IMR-90 (cell line): ENCODE data around the gene FAM78A. TPM values are rescaled to one million over a fixed set of nuclear protein-coding genes. Genes with fewer than 3 reads are reported as not detected.

Source experiments
- ATAC-seq: fragments of 200-7000 bp; cut with Tn5 transposase; 2 replicates; pipeline ENCODE4 v1.9.1; 2020; ENCODE audit warnings: low read depth, mild to moderate bottlenecking, moderate library complexity
- BruUV-seq: library from RNA; stranded (reverse); fragments of 400-500 nt; replicated peaks from 2 replicates; lab custom pipeline; 2021; lab: Mats Ljungman, UMichigan
- CTCF ChIA-PET: fragments of 300-600 bp; formaldehyde crosslinking; extraction: SDS; loops from one replicate; lab custom pipeline; 2021; ENCODE audit warnings: antibody characterized with exemption; lab: Yijun Ruan, JAX
- POLR2A ChIA-PET: fragments of 300-600 bp; sonication (Branson Sonifier 250); formaldehyde crosslinking; loops from one replicate; lab custom pipeline; 2022; ENCODE audit warnings: antibody characterized with exemption; ENCODE audit not compliant: unreplicated experiment; lab: Charles Lee
- DNase-seq: peaks from one replicate; pipeline ENCODE4 v3.0.0; 2013
- H2AFZ ChIP-seq: replicated peaks from 2 replicates; pipeline ENCODE3; 2013; ENCODE audit warnings: low read length, mild to moderate bottlenecking; ENCODE audit not compliant: poor library complexity
- H2AK5ac ChIP-seq: 2 replicates; pipeline ENCODE4 v1.6.1; 2013; ENCODE audit warnings: low read depth, low read length, inconsistent platforms
- H2AK9ac ChIP-seq: replicated peaks from 2 replicates; pipeline ENCODE3; 2013; ENCODE audit warnings: mild to moderate bottlenecking, low read depth, low read length, moderate library complexity; ENCODE audit not compliant: poor library complexity
- H2BK120ac ChIP-seq: 2 replicates; pipeline ENCODE4 v1.6.1; 2013; ENCODE audit warnings: low read depth, low read length, inconsistent platforms
- H2BK15ac ChIP-seq: 3 replicates; pipeline ENCODE4 v1.6.1; 2013; ENCODE audit warnings: low read depth, low read length, inconsistent platforms
- H2BK20ac ChIP-seq: 2 replicates; pipeline ENCODE4 v1.6.1; 2013; ENCODE audit warnings: low read depth, mild to moderate bottlenecking, inconsistent platforms, low read length, moderate library complexity
- H2BK5ac ChIP-seq: 2 replicates; pipeline ENCODE4 v1.6.1; 2013; ENCODE audit warnings: mild to moderate bottlenecking, low read depth, low read length, inconsistent platforms; ENCODE audit not compliant: poor library complexity, severe bottlenecking
- H3K14ac ChIP-seq: replicated peaks from 2 replicates; pipeline ENCODE4 v1.6.1; 2013; ENCODE audit warnings: low read depth, low read length, inconsistent platforms
- H3K18ac ChIP-seq: 2 replicates; pipeline ENCODE4 v1.6.1; 2013; ENCODE audit warnings: low read depth, low read length, control low read depth
- H3K23ac ChIP-seq: 2 replicates; pipeline ENCODE4 v1.6.1; 2013; ENCODE audit warnings: low read depth, low read length, inconsistent platforms
- H3K27ac ChIP-seq: 2 replicates; pipeline ENCODE4 v1.5.1; 2013; ENCODE audit warnings: mild to moderate bottlenecking, control low read depth, low read length; ENCODE audit not compliant: insufficient read depth
- H3K27me3 ChIP-seq: 2 replicates; pipeline ENCODE4 v1.6.1; 2013; ENCODE audit warnings: low read length; ENCODE audit not compliant: control insufficient read depth, insufficient read depth
- H3K36me3 ChIP-seq: 2 replicates; pipeline ENCODE4 v1.6.1; 2013; ENCODE audit warnings: low read length, mixed read lengths; ENCODE audit not compliant: control insufficient read depth, insufficient read depth
- H3K4ac ChIP-seq: 2 replicates; pipeline ENCODE4 v1.6.1; 2013; ENCODE audit warnings: low read depth, low read length, inconsistent platforms
- H3K4me1 ChIP-seq: 2 replicates; pipeline ENCODE4 v1.6.1; 2013; ENCODE audit warnings: low read length, mixed read lengths; ENCODE audit not compliant: control insufficient read depth, insufficient read depth
- H3K4me2 ChIP-seq: 2 replicates; pipeline ENCODE4 v1.6.1; 2013; ENCODE audit warnings: low read depth, mild to moderate bottlenecking, control low read depth, low read length, moderate library complexity
- H3K4me3 ChIP-seq: 2 replicates; pipeline ENCODE4 v1.5.1; 2013; ENCODE audit warnings: low read depth, mild to moderate bottlenecking, control low read depth, low read length, moderate library complexity; ENCODE audit not compliant: insufficient read depth
- H3K56ac ChIP-seq: 2 replicates; pipeline ENCODE4 v1.6.1; 2013; ENCODE audit warnings: low read length, inconsistent platforms; ENCODE audit not compliant: insufficient read depth; ENCODE audit errors: extremely low read depth
- H3K79me1 ChIP-seq, 2 experiments: 2 replicates each; pipeline ENCODE4 v1.6.1; 2013; ENCODE audit warnings: low read length in 2 of 2, inconsistent platforms in 1 of 2, low read depth in 1 of 2
- H3K9ac ChIP-seq: 2 replicates; pipeline ENCODE4 v1.6.1; 2013; ENCODE audit warnings: low read depth, low read length, control low read depth
- H3K9me1 ChIP-seq: 2 replicates; pipeline ENCODE4 v1.6.1; 2013; ENCODE audit warnings: low read length, inconsistent platforms; ENCODE audit not compliant: insufficient read depth
- H3K9me3 ChIP-seq: 2 replicates; pipeline ENCODE4 v1.6.1; 2013; ENCODE audit warnings: low read length; ENCODE audit not compliant: control insufficient read depth, insufficient read depth
- H4K20me1 ChIP-seq: 2 replicates; pipeline ENCODE4 v1.6.1; 2013; ENCODE audit warnings: low read length, inconsistent platforms; ENCODE audit not compliant: insufficient read depth
- H4K5ac ChIP-seq: 2 replicates; pipeline ENCODE4 v1.6.1; 2013; ENCODE audit warnings: mild to moderate bottlenecking, low read depth, low read length, control low read depth
- H4K8ac ChIP-seq, 2 experiments: 2 replicates each; pipeline ENCODE4 v1.6.1; 2013; ENCODE audit warnings: low read depth in 2 of 2, low read length in 2 of 2, control low read depth in 1 of 2, inconsistent platforms in 1 of 2
- H4K91ac ChIP-seq: 2 replicates; pipeline ENCODE4 v1.6.1; 2013; ENCODE audit warnings: low read depth, low read length, inconsistent platforms; ENCODE audit not compliant: insufficient read depth
- FOS ChIP-seq: fragments of 150-350 bp; IDR thresholded peaks from 2 replicates; pipeline ENCODE4 v1.6.1; 2016; ENCODE audit warnings: low read depth, low read length
- MXI1 ChIP-seq: IDR thresholded peaks from 2 replicates; pipeline ENCODE4 v1.6.1; 2012; ENCODE audit warnings: low read depth, mild to moderate bottlenecking, low read length, moderate library complexity, borderline replicate concordance
- WGBS, 2 experiments: methylation state at CpG; one replicate each; pipeline versions ENCODE4 v1.1.5 to v1.1.7; 2013; ENCODE audit warnings: missing lambda C conversion rate in 2 of 2; ENCODE audit not compliant: insufficient read length in 1 of 2; ENCODE audit errors: extremely low coverage in 2 of 2; 5-methylcytosine and 5-hydroxymethylcytosine counted together
- dilution Hi-C: fragments of 300-500 bp; cut with HindIII; formaldehyde crosslinking; loops from one replicate; pipeline ENCODE4 v1.14.3; 2018; ENCODE audit warnings: low sequenced_read_pairs; ENCODE audit not compliant: unreplicated experiment
- in situ Hi-C: fragments of 300-500 bp; cut with MboI; formaldehyde crosslinking; loops from 3 replicates; pipeline ENCODE4 v1.14.3; 2019; ENCODE audit warnings: low sequenced_read_pairs, inconsistent platforms, mixed read lengths
- intact Hi-C: fragments of 100-400 bp; cut with micrococcal nuclease; formaldehyde crosslinking; loops from 2 replicates; pipeline ENCODE4 v1.10.0; 2022
- polyA plus RNA-seq, 3 experiments: library from polyadenylated mRNA; depleted of rRNA; stranded (reverse); fragments of >200 nt; gene quantifications; 2 replicates each; pipeline ENCODE4 v1.2.3, GENCODE V29; 2012; ENCODE audit warnings: low replicate concordance in 1 of 3
- total RNA-seq: library from RNA; depleted of rRNA; stranded (reverse); fragments of >200 nt; gene quantifications from 2 replicates; pipeline ENCODE4 v1.2.3, GENCODE V29; 2012

FAM78A gene
- total and polyA plus RNA-seq, 2 of the 4 experiments (the other 2 are of a cell fraction), result 0.18 to 0.27 TPM

GRCh38 chr9:131308452-131308851 lies 32.1 kb upstream of the FAM78A start:
- H2AFZ ChIP-seq, result no peak overlapping the region
- H2BK5ac ChIP-seq, result no peak overlapping the region
- no peak overlapping the region for H4K8ac ChIP-seq
- H3K4me3 ChIP-seq, result no peak overlapping the region
- no peak overlapping the region for H3K14ac ChIP-seq
- intact Hi-C loops, result no loop called here
- ChIA-PET CTCF (no interaction called here), POLR2A (no interaction called here)
- H3K4ac ChIP-seq, result no peak overlapping the region
- no peak for ATAC-seq
- no peak overlapping the region for H3K56ac ChIP-seq
- H2BK15ac ChIP-seq, result no peak overlapping the region
- TF ChIP-seq FOS, result no peak
- TF ChIP-seq MXI1, result no peak
- H4K5ac ChIP-seq, result no peak overlapping the region
- H3K9me1 ChIP-seq, result no peaks in the 10 kb centered on the region
- H3K27me3 ChIP-seq, result peaks cover 14% of the 10 kb centered on the region
- no peak overlapping the region for H3K27ac ChIP-seq
- no peaks in the 10 kb centered on the region for H3K79me1 ChIP-seq
- H3K4me1 ChIP-seq, result peaks cover 2% of the 10 kb centered on the region; the same call in 1 of the 2 replicates
- H2BK20ac ChIP-seq, result no peak overlapping the region
- no peak overlapping the region for H2AK9ac ChIP-seq
- no peak overlapping the region for H3K4me2 ChIP-seq
- no peak overlapping the region for H3K23ac ChIP-seq
- in situ Hi-C loops, result no loop called here
- H2AK5ac ChIP-seq, result no peak overlapping the region
- dilution Hi-C loops, result no loop called here
- no TSS peak for BruUV-seq
- H2BK120ac ChIP-seq, result no peak overlapping the region
- no peak overlapping the region for H3K18ac ChIP-seq
- H3K9me3 ChIP-seq, result no peaks in the 10 kb centered on the region
- H3K9ac ChIP-seq, result no peak overlapping the region
- no peaks in the 10 kb centered on the region for H4K20me1 ChIP-seq
- no peak for DNase-seq
- no peaks in the 10 kb centered on the region for H3K36me3 ChIP-seq
- no peak overlapping the region for H4K91ac ChIP-seq
- 73% methylated on average over 3 of the region's 11 CpGs; no CpG with 5 or more reads in 1 of the 2 experiments for WGBS, 2 experiments
